GM12873 (cell line): Measurements from ENCODE around the gene FASTKD3.

ENCODE experiments used
- CTCF ChIP-seq: IDR thresholded peaks from 2 replicates; pipeline ENCODE4 v1.5.1; 2012; ENCODE audit warnings: low read depth, mild to moderate bottlenecking, moderate library complexity, low read length, control low read depth; ENCODE audit not compliant: insufficient read depth; ENCODE audit errors: missing control alignments

The FASTKD3 gene

GRCh38 chr5:7852988-7853387, 15.8 kb downstream of the FASTKD3 start:
- no peak for TF ChIP-seq CTCF

- no peak for TF ChIP-seq CTCF
Measured at GRCh38 chr5:7852542-7852941, 16.3 kb downstream of the FASTKD3 start.

GRCh38 chr5:7851617-7852289, 17.1 kb downstream of the FASTKD3 start:
- no peak for TF ChIP-seq CTCF

- no peak for TF ChIP-seq CTCF
Measured at GRCh38 chr5:7851240-7851592, 17.6 kb downstream of the FASTKD3 start.

- no peak for TF ChIP-seq CTCF
Measured at GRCh38 chr5:7850395-7851239, 18.2 kb downstream of the FASTKD3 start, which contains the start of gene CFAP90. TSS of gene CFAP90 (minus strand) at chr5:7851133. CDS start at chr5:7851021, 112 bp downstream.

- TF ChIP-seq CTCF, result no peak
Measured at GRCh38 chr5:7849681-7850394, 19.0 kb downstream of the FASTKD3 start.

- no peak for TF ChIP-seq CTCF
Measured at GRCh38 chr5:7848296-7848695, 20.5 kb downstream of the FASTKD3 start.
